IgD-negative memory B cell (primary cell): ENCODE results near the gene OSBPL6. TPM values are rescaled to one million over a fixed set of nuclear protein-coding genes. Genes with fewer than 3 reads are reported as not detected.
A peak's percentile ranks its signal among the peaks of the same experiment; 100 is the strongest.
"Not testable (repeated sequence)": the region's sequence is repeated elsewhere in the genome, so short reads cannot be mapped to it uniquely, and the experiment has no call there.

Experiments
- H3K27ac Mint-ChIP-seq, 3 donors: one replicate each; pipeline ENCODE4 v1.8.0; 2020 to 2022; ENCODE audit warnings: mild to moderate bottlenecking in 3 of 3, mixed read lengths in 3 of 3, moderate library complexity in 1 of 3
- H3K27me3 Mint-ChIP-seq: one replicate; pipeline ENCODE4 v1.8.0; 2021; ENCODE audit warnings: mixed read lengths
- H3K36me3 Mint-ChIP-seq: one replicate; pipeline ENCODE4 v1.8.0; 2020; ENCODE audit warnings: mild to moderate bottlenecking, mixed read lengths
- H3K4me1 Mint-ChIP-seq, 3 donors: one replicate each; pipeline ENCODE4 v1.8.0; 2020 to 2022; ENCODE audit warnings: mixed read lengths in 3 of 3, mild to moderate bottlenecking in 1 of 3
- H3K4me3 Mint-ChIP-seq, 4 donors: one replicate each; pipeline ENCODE4 v1.8.0; 2020 to 2022; ENCODE audit warnings: mild to moderate bottlenecking in 4 of 4, mixed read lengths in 4 of 4, moderate library complexity in 3 of 4
- H3K9me3 Mint-ChIP-seq, 3 donors: one replicate each; pipeline ENCODE4 v1.8.0; 2020 to 2021; ENCODE audit warnings: mixed read lengths in 3 of 3, mild to moderate bottlenecking in 1 of 3
- polyA plus RNA-seq: library from polyadenylated mRNA; unstranded; fragments of 300-500 nt; fragmentation: Illumina TruSeq; gene quantifications from one replicate; pipeline ENCODE4 v1.2.3, GENCODE V29; 2021

The OSBPL6 gene
- polyA plus RNA-seq, 1 donor from 2014 or later, result not detected

DNA sequence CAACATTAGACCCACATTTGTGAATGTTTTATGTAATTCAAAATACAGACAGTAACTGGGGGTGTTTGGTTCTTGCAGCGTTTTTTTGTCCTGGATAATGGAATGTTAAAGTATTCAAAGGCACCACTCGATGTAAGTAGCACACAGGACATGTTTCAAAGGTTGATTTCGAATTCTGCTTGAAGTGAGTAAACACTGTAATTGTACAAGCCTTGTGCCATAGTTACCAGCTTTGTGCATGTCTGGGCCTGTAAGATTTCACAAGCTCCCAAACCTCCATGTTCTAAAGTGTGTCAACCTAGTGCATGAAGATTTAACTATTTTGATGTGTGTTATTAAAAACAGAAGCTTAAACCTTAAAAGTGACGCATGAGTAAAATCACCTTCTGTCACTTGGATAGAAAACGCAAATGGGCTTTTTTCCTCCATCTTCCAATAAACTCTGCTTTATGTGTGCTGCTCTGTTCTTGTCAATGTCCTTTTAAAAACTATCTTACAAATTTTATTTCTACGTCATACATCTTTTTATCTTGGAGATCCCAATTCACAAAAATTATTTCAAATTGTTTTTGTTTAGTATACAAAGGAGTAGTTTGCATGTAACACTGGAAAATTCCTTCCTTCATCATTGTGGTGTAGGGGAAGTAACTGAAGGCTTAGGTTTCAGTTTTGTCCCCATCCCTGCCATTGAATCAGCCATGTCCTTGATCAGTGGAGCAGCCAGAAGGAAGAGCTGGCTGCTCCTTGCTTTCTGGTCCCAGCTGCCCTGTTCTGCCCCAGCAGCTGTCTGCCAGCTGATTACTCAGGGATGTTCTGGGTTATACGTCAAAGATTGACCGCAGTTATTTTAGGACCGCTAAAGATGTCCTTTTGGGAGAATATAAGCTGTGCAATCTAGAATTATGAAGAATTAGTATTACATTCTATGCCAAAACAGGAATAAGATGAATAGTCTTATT is 137.4 kb downstream of the OSBPL6 start:
- Mint-ChIP-seq H3K27ac (no peak overlapping the region), H3K4me3 (no peak overlapping the region), H3K27me3 (no peaks in the 10 kb centered on the region), H3K4me1 (no peaks in the 10 kb centered on the region), H3K36me3 (no peaks in the 10 kb centered on the region), H3K9me3 (no peaks in the 10 kb centered on the region)

DNA sequence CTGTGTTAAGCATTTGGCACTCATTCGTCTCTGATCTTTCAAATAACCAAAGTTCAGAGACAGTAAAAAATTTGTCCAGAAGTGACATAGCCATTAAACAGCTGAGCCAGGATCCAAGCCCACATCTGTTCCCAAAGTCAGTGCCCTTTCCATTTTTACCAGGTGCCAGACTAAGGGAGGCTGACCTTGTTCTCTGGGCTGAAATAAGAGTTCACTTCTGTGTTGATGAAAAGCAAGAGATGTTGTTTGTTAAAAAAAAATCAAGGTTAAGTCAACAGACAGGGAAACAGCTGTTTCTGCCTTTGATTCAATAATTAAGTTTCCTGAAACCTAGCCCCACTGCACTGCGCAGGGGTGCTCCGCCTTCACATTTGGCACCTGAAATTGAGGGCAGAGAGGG is 139.5 kb downstream of the OSBPL6 start:
- H3K36me3 Mint-ChIP-seq, result no peaks in the 10 kb centered on the region
- no peaks in the 10 kb centered on the region for H3K27me3 Mint-ChIP-seq
- H3K9me3 Mint-ChIP-seq, result no peaks in the 10 kb centered on the region
- H3K4me3 Mint-ChIP-seq, result no peak overlapping the region
- H3K4me1 Mint-ChIP-seq, result no peaks in the 10 kb centered on the region
- H3K27ac Mint-ChIP-seq, result no peak overlapping the region

- Mint-ChIP-seq H3K27ac (no peak overlapping the region), H3K36me3 (no peaks in the 10 kb centered on the region), H3K4me3 (no peak overlapping the region), H3K27me3 (no peaks in the 10 kb centered on the region), H3K9me3 (no peaks in the 10 kb centered on the region), H3K4me1 (no peaks in the 10 kb centered on the region)
These were observed 140.9 kb downstream of the OSBPL6 start for GRCh38 chr2:178335230-178335629.

DNA sequence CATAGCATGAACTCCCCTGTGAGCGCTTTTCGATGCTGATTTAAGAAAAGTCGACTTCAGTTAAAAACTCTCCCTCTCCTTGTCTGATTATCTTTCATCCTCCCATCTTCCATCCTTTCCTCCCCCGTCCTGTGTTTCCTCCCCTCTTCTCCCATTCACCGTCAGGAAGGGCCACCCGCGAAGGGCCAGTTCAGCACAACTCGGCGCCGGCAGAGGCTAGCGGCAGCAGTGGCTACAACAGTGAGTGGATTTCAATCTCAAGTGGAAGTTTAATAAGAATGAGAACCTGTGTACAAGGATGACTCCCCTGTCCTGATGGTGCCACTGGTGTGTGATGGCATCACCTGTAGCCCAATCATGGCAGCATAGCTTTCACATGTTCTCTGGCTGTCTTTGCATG is 149.8 kb downstream of the OSBPL6 start:
- Mint-ChIP-seq H3K27me3 (peaks cover 16% of the 10 kb centered on the region), H3K9me3 (no peaks in the 10 kb centered on the region), H3K36me3 (no peaks in the 10 kb centered on the region), H3K4me1 (no peaks in the 10 kb centered on the region), H3K4me3 (no peak overlapping the region), H3K27ac (no peak overlapping the region)

DNA sequence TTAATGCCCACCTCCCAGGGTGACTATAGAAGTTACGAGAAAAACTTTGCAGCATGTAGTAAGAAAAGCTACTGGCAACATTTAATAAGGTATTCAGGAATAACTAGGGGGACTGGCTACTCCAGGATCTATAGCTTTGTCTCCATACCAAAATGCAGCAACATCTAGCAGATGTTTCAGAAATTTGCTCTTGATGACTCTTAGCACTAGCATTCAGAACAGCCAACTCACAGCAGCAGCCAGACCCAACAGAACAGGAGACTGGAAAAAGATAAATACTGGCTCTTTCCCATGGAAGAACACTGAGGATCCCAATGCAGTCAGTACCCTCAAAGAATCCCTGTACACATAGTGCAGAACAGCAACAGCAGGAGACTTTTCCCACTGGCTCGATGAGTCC is 151.6 kb downstream of the OSBPL6 start:
- Mint-ChIP-seq H3K4me1 (no peaks in the 10 kb centered on the region), H3K27me3 (peaks cover 22% of the 10 kb centered on the region), H3K36me3 (no peaks in the 10 kb centered on the region), H3K4me3 (peak overlapping the region in 1 of 4 donors; percentile 8), H3K27ac (no peak overlapping the region), H3K9me3 (no peaks in the 10 kb centered on the region)

- no peaks in the 10 kb centered on the region for H3K4me1 Mint-ChIP-seq
- peaks cover 20% of the 10 kb centered on the region for H3K27me3 Mint-ChIP-seq
- no peaks in the 10 kb centered on the region for H3K36me3 Mint-ChIP-seq
- H3K4me3 Mint-ChIP-seq, result no peak overlapping the region
- H3K9me3 Mint-ChIP-seq, result peaks cover 0 to 9% (median 3%) of the 10 kb centered on the region in 3 donors
- H3K27ac Mint-ChIP-seq, result no peak overlapping the region
These were observed 155.7 kb downstream of the OSBPL6 start for GRCh38 chr2:178350051-178350450.

- H3K4me3 Mint-ChIP-seq, H3K4me1 Mint-ChIP-seq, H3K27ac Mint-ChIP-seq, H3K27me3 Mint-ChIP-seq, H3K36me3 Mint-ChIP-seq: not testable (repeated sequence)
- peaks cover 3 to 25% (median 9%) of the 10 kb centered on the region in 3 donors for H3K9me3 Mint-ChIP-seq
These were observed 163.4 kb downstream of the OSBPL6 start for GRCh38 chr2:178357704-178358103.

GRCh38 chr2:178359192-178359912 is 165.0 kb downstream of the OSBPL6 start:
- Mint-ChIP-seq H3K4me3 (no peak overlapping the region), H3K27me3 (peaks cover 6% of the 10 kb centered on the region), H3K27ac (peak overlapping the region in 1 of 3 donors; percentile 20), H3K4me1 (peaks cover 0 to 3% (median 1%) of the 10 kb centered on the region in 3 donors), H3K9me3 (peaks cover 3 to 16% (median 9%) of the 10 kb centered on the region in 3 donors), H3K36me3 (no peaks in the 10 kb centered on the region)

GRCh38 chr2:178361588-178361987 is 167.3 kb downstream of the OSBPL6 start:
- H3K36me3 Mint-ChIP-seq, result no peaks in the 10 kb centered on the region
- H3K27ac Mint-ChIP-seq, result no peak overlapping the region
- H3K4me1 Mint-ChIP-seq, result peaks cover 0 to 3% (median 1%) of the 10 kb centered on the region in 3 donors
- no peak overlapping the region for H3K4me3 Mint-ChIP-seq
- H3K9me3 Mint-ChIP-seq, result peaks cover 0 to 11% (median 9%) of the 10 kb centered on the region in 3 donors
- H3K27me3 Mint-ChIP-seq, result peaks cover 2% of the 10 kb centered on the region

DNA sequence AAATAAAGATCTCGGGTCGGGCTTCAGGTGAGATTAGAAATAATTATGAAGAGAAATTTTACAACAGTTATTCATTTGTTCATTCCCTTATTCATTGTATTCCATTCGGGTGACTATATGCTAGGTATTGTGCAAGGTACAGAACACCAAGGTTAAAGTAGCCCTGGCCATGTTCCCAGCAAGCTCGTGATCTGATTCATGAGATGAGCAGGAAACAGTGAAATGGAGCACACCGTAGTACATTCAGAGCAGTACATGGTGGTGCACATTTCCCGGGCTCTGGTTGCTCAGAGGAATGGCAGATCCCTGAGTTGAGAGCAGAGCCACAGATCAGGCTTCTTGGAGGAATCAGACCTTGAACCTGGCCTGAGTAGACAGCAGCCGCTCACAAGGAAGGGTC is 168.9 kb downstream of the OSBPL6 start:
- Mint-ChIP-seq H3K27ac (no peak overlapping the region), H3K9me3 (peaks cover 0 to 4% (median 3%) of the 10 kb centered on the region in 3 donors), H3K36me3 (no peaks in the 10 kb centered on the region), H3K27me3 (peaks cover 2% of the 10 kb centered on the region), H3K4me1 (peaks cover 0 to 3% (median 1%) of the 10 kb centered on the region in 3 donors), H3K4me3 (no peak overlapping the region)

DNA sequence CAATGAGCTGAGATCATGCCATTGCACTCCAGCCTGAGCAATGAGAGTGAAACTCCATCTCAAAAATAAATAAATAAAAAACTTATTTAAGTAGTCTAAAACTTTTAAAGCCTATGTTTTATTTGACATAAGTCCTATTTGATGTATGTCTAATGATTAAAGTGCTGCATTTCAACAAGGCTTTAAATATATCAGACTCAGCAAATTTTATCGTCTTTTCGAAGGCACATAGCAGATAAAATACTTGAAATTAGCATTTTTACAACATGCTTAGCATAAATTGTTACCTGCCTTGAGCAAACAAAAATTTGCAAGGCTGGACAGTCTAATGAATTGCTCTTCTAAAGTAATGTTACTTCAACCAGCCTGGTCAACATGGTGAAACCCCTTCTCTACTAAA is 170.8 kb downstream of the OSBPL6 start:
- Mint-ChIP-seq H3K4me3 (no peak overlapping the region), H3K9me3 (no peaks in the 10 kb centered on the region), H3K27me3 (peaks cover 2% of the 10 kb centered on the region), H3K4me1 (peaks cover 0 to 2% (median 1%) of the 10 kb centered on the region in 3 donors), H3K27ac (no peak overlapping the region), H3K36me3 (no peaks in the 10 kb centered on the region)

DNA sequence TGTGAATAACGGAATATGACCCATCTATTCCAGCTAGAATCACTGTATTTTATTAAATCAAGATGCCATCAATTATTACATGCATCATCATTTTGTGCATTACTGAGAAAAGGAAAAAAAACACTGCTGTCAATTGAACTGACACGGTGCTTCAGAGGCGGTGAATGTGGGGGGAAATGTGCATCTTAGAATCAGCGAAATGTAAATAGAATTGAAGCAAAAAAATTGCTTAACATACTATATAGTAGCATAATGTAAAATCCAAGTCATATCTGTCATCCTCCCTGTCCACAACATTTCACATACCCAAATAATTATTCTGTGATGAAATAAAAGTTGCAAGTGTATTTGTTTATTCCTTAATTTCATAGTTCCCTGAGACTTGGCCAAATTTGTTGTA is 172.1 kb downstream of the OSBPL6 start:
- Mint-ChIP-seq H3K27me3 (peaks cover 2% of the 10 kb centered on the region), H3K9me3 (no peaks in the 10 kb centered on the region), H3K27ac (no peak overlapping the region), H3K4me1 (peaks cover 0 to 2% (median 0%) of the 10 kb centered on the region in 3 donors), H3K4me3 (no peak overlapping the region), H3K36me3 (no peaks in the 10 kb centered on the region)

DNA sequence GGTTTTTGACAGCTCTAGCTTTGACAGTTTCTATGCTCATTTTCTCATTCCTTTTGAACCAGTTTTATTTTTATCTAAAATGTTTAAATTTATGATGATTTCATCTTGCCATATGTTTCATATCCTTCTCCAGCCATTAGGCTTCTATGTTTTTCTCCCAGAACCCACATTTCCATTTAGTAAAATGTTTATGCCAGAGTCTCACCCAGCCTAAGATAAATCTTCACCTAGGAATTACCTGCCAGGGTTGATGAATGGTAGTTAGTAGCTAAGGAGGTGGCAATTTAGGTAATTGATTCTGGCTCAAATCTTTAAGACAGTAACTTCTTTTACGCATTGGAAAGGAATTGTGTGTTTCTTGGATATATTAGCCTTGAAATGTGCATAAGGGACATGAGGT is 173.0 kb downstream of the OSBPL6 start:
- Mint-ChIP-seq H3K36me3 (no peaks in the 10 kb centered on the region), H3K27ac (no peak overlapping the region), H3K4me1 (peaks cover 0 to 2% (median 0%) of the 10 kb centered on the region in 3 donors), H3K27me3 (peaks cover 2% of the 10 kb centered on the region), H3K4me3 (no peak overlapping the region), H3K9me3 (no peaks in the 10 kb centered on the region)

DNA sequence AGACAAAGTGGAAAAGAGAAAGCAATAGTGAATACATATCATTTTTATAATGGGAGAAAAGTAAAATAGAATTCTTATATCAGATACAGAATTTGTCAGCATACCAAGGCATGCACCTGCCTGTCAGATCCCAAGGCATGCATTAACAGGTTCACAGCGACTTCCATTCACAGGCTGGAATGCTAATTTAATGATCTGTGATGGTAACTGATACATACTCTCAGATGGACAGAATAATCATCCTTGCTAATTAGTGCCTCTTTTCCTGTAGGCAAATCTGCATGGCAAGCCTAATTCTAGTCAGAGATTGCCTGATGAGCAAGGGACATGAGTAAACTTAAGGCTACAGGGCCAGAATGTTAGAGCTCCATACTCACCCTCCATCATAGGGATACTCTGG is 180.6 kb downstream of the OSBPL6 start:
- Mint-ChIP-seq H3K27ac (no peak overlapping the region), H3K4me1 (no peaks in the 10 kb centered on the region), H3K4me3 (no peak overlapping the region), H3K36me3 (peaks cover 1% of the 10 kb centered on the region), H3K9me3 (no peaks in the 10 kb centered on the region), H3K27me3 (peaks cover 14% of the 10 kb centered on the region)

DNA sequence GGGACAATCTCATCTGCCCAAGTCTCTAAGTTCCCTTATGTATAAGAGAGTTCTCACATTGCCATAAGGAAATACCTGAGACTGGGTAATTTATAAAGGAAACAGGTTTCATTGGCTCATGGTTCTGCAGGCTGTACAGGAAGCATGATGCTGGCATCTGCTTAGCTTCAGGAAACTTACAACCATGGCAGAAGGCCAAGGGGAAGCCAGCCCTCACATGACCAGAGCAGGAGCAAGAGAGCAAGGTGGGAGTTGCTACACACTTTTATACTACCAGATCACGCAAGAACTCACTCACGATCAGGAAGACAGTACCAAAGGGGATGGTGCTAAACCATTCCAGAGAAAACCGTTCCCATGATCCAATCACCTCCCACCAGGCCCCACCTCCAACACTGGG is 182.7 kb downstream of the OSBPL6 start:
- no peaks in the 10 kb centered on the region for H3K4me1 Mint-ChIP-seq
- no peak overlapping the region for H3K27ac Mint-ChIP-seq
- no peaks in the 10 kb centered on the region for H3K9me3 Mint-ChIP-seq
- peaks cover 1% of the 10 kb centered on the region for H3K36me3 Mint-ChIP-seq
- no peak overlapping the region for H3K4me3 Mint-ChIP-seq
- peaks cover 14% of the 10 kb centered on the region for H3K27me3 Mint-ChIP-seq
